ENCODE data around the gene ABAT.

ABAT gene

GRCh38 chr16:8678068-8678927 is 3.9 kb downstream of the ABAT start:
- no peak overlapping the region for H3K4me3 ChIP-seq (ENCODE audit: low read depth, low read length)
- no peak for TF ChIP-seq CTCF (IDR thresholded peaks at IDR 0.05; ENCODE audit: control insufficient read depth, extremely low read depth, insufficient read depth)
- no peak for DNase-seq (ENCODE audit: low read depth)

DNA sequence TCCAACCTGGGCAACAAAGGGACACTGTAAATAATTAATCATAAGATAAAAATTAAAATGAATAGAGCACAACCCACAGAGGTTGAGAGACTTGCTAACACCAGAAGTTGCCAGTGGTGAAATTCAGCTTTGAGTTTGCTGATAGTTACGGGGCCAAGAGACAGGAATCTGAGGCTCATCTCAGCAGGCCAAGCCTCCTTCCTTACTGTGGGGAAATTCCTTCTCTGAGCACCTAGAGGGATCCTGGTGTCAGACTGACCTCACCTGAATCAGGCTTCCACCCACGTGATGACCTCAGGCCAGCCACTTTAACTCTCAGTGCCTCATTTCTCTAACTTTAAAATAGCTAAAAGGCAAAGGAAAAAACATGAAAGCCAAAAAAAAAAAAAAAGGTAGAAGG is 4.7 kb downstream of the ABAT start:
- H3K4me3 ChIP-seq (ENCODE audit: low read depth, low read length), result no peak overlapping the region
- DNase-seq (ENCODE audit: low read depth), result no peak
- TF ChIP-seq CTCF (IDR thresholded peaks at IDR 0.05; ENCODE audit: control insufficient read depth, extremely low read depth, insufficient read depth), result no peak

- no peak for DNase-seq (ENCODE audit: low read depth)
- no peak for TF ChIP-seq CTCF (IDR thresholded peaks at IDR 0.05; ENCODE audit: control insufficient read depth, extremely low read depth, insufficient read depth)
- H3K4me3 ChIP-seq (ENCODE audit: low read depth, low read length), result no peak overlapping the region
These were observed 8.3 kb downstream of the ABAT start for GRCh38 chr16:8682551-8683259.

GRCh38 chr16:8683640-8684039 is 9.2 kb downstream of the ABAT start:
- TF ChIP-seq CTCF (IDR thresholded peaks at IDR 0.05; ENCODE audit: control insufficient read depth, extremely low read depth, insufficient read depth), result no peak
- DNase-seq (ENCODE audit: low read depth), result no peak

DNA sequence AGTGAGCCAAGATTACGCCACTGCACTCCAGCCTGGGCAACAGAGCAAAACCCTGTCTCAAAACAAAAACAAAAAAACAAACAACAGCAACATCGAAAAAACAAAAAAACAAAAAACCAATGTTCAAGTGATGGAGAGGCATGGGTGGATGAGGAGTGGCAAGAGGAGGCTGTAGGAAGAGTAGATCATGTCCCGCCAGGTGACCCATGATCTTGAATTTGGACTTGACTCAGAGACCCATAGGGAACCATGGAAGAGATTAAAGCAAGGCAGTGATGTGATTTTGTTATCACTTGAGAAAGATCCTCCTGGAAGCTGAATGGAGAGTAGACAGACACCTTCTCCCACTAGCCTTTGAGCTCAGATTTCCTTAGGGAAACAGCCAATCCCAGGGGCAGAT is 11.2 kb downstream of the ABAT start:
- no peak overlapping the region for H3K4me3 ChIP-seq (ENCODE audit: low read depth, low read length)
- TF ChIP-seq CTCF (IDR thresholded peaks at IDR 0.05; ENCODE audit: control insufficient read depth, extremely low read depth, insufficient read depth), result no peak
- DNase-seq (ENCODE audit: low read depth), result no peak

More at GRCh38 chr16:8683640-8684039, 9.2 kb downstream of the ABAT start:
- H3K4me3 ChIP-seq (ENCODE audit: low read depth, low read length), result no peak overlapping the region

DNA sequence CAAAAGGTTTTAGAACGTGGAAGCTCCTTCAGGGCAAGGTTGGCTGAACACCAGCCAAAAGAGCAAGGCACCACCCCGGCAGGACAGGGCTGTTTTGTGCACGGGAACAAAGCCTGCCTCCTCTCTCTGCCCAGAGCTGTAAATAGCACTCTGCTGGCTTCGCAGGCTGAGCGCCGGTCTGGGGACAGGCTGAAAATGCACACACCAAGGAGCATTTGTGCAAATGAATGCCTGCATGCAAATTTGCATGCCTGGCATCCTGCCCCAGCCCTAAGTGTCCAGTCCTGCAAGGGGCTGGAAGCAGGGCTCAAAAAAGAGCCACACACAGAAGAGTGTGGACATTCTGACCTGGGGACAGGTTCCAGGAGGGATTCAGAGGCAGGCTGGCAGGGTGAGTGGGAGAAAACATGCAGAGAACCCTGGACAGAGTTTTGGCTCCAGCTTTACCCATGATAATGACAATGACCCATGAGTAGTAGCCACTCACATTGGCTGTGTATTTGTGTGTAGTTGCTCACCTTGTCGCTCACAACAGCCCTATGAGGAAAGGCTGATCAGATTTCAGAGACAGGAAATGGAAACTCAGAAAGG is 11.7 kb downstream of the ABAT start:
- TF ChIP-seq CTCF (IDR thresholded peaks at IDR 0.05; ENCODE audit: control insufficient read depth, extremely low read depth, insufficient read depth), result no peak
- peak; percentile 50 for DNase-seq (ENCODE audit: low read depth)
- H3K4me3 ChIP-seq (ENCODE audit: low read depth, low read length), result 0 out of 2 replicates have a peak overlapping the region, but pooled peaks have one; percentile 17
